Activated naive CD8-positive, alpha-beta T cell treated with anti-CD3 and anti-CD28 coated beads, Interleukin-2, amount 50 U/mL, for 16 hours (primary cell): ENCODE data around the gene FARS2.
"Not testable (repeated sequence)": the region's sequence is repeated elsewhere in the genome, so short reads cannot be mapped to it uniquely, and the experiment has no call there.

ENCODE experiments used
- DNase-seq: peaks from one replicate; pipeline ENCODE4 v3.0.0-alpha.2; 2020; ENCODE audit warnings: low read depth, low spot score

FARS2 gene

DNA sequence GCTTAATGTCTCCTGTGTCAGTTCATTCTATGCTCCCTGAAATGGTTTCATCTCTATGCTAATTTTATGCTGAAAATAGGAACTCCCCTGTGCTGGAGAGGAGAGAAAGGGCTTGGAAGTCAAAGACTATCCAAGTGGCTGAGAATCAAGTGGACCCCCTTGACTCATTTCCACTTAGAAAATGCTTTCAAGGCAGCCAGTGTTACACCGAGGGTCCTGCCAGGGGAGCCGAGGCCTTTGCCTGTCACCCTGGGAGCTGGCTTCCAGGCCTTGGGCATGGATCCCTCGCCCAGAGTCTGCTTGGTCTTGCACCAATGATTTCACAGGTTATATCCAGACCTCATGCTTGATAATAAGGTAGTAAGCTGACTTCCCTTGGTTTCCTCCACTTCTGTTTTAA lies 402.8 kb downstream of the FARS2 start:
- DNase-seq: no peak

DNA sequence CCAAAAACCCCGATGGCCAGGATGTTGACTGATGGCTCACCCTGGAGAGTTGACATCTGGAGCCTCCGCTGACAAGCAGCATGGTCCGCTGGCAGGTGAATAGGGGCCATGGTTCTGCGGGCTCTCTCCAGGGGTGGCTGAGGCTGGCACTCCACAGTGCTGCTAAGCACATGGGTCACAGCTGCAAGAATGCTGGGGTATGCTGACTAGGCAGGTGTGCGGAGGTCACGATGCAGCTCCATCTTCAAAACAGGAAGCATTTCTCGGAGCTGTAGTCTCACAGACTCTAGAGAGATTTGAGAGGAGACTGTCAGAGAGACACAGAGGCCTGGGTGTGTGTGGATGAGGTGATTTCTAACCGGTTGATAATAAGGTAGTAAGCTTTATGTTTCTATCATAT lies 403.9 kb downstream of the FARS2 start:
- no peak for DNase-seq

DNA sequence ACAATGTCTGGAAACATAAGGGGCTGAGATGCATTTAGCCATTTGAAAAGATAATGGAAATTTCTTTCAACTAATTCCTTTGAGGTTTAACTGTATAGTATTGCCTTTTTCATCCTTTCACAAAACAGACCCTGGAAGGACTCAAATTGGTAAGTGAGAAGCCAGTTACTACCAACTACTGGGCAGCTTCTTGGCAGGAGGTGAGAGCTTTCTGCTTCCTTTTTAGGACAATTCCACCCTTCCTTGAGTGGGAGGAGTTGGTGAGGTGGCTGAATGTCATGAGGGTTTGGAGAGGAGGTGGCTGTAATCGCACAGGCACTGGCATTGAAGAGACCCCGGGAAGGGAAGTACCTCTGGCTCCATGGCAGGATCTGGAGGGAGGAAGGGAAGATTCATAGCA lies 404.4 kb downstream of the FARS2 start:
- DNase-seq: no peak

DNA sequence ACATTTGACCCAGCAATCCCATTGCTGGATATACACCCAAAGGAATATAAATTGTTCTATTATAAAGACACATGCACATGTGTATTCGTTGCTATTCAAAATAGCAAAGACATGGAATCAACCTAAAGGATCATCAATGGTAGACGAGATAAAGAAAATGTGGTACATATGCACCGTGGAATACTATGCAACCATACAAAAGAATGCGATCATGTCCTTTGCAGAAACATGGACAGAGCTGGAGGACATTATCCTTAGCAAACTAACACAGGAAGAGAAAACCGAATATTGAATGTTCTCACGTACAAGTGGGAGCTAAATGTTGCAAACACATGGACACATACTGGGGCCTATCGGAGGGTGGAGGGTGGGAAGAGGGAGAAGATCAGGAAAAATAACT lies 405.4 kb downstream of the FARS2 start:
- no peak for DNase-seq

DNA sequence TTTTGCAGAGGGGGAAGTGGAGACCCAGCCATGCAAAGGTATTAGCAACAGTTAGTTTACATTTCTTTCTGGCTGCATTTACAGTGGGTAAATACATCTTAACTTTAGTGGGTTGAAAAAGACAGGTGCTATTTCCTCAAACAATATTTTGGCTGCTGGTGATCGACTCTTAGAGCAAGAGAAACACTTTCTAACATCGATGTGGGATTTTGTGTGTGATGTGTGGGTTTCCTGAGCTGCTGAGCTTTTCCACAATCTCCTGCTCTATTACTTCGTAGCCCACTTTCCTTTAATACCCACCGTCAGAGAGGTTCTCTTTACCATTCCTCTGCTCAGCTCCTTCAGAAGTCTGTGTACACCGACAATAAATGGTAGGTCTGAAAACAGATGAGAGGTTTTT lies 406.4 kb downstream of the FARS2 start:
- DNase-seq: no peak

DNA sequence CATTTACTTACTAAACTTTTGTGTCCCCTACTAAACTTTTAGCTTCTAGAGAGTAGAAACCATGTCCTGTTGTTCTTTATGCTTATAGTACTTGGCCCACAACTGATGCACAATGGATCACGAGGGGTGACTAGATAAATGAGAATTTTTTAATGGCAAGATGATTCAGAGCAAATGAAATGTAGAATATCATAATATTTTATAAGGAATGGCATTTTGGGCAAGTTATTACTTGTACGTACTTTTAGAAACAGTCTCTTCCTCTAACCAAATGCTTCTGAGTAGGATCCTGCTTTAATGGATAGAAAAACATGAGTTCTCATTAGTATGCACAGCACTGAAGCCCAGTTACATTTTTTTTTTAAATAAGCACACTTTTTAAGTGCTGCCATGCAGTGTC lies 409.1 kb downstream of the FARS2 start:
- DNase-seq: no peak

DNA sequence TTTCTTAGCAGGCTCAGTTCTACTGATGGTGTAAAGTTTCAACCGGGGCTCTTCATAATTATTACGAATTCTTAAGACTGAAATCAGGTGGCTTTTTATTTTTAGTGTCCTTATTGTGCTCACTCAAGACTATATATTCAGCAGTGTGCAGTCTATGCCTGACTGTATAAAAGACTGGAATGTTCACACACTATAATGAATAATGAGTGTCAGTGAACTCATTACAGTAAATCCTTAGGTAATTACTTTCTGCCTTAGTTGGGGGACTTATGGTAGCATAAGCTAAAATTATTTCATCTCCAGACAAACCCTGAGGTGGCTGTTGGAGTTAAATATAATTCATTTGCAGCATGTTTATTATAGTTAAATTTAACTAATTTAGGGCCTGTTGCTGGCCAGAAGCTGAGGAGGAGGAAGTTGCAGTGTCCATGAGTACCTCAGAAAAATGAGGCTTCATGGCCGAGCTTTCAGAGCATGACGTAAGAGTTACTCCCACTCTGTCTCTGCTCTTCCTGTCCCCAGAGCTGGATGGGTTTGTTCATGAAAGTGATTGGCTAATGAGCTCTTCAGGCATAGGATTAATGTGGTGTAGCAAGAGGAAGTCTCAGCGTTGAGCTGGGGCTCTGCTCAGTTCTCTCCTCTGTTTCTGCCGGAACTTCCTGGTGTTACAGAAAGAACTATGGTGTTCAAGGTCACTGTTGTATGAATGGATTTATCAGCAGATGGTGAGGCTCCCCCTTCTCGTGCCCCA lies 409.7 kb downstream of the FARS2 start:
- DNase-seq: no peak

DNA sequence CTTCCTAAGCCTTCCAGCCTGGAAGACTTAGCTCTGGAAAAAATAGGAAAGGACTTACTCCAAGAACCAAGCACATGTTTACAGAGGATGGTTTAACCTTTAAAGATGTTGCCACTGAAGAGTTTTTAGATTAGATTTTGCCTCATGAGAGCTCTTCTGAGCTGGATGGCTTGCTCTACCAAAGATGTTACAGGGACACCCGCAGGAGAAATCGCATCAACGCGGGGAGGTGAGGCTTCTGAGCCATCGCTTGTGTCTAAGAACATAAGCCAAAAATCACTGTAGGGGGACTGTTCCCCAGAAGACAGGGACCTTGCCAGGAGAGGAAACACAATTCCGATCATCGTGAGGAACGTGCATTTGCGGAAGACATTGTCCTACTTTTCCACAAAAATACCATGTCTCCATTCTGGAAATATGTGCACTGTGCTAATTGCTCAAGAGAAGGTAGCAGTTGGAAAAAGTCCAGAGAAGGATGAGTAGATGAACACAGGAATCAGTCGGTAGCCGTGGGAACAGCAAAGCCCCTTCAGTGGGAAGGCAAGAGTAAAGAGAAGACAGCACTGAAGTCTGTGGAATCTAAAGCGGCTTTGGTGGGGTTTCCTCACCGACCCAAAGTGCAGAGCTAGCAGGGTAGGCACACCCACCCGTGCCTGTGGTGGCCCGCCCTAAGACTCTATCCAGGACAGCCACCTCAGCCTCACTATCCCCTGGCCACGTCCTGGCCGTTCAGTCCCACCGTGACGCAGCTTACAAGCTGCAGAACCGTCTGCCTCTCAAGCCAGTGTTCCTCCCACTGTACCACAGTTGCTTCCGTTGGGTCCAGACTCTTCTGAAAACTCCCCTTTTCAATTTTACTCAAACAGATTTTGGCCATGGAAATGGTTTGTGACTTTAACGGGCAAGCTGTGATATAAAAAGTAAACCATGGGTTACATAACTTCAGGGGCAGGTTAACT lies 410.6 kb downstream of the FARS2 start:
- no peak for DNase-seq

DNA sequence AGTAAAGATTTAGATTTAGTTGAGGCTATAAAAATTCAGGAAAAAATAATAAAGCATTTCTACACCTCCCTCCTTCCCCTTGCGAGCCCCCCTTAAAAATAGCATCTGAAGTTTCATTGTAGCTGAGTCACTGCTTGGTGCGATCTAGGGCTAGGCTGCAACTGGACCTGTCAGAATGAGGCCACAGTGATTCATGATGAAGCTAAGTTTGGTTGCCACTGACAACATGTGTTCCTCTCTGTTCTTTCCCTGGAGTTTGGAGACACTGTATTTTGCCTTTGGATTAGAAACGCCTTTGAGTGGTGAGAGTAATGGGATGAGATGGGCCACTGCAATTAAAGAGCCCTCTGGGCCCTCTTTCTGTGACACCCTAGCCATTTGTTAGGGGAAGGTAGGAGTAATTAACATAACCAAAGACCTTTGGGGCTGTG lies 411.3 kb downstream of the FARS2 start:
- DNase-seq: no peak

DNA sequence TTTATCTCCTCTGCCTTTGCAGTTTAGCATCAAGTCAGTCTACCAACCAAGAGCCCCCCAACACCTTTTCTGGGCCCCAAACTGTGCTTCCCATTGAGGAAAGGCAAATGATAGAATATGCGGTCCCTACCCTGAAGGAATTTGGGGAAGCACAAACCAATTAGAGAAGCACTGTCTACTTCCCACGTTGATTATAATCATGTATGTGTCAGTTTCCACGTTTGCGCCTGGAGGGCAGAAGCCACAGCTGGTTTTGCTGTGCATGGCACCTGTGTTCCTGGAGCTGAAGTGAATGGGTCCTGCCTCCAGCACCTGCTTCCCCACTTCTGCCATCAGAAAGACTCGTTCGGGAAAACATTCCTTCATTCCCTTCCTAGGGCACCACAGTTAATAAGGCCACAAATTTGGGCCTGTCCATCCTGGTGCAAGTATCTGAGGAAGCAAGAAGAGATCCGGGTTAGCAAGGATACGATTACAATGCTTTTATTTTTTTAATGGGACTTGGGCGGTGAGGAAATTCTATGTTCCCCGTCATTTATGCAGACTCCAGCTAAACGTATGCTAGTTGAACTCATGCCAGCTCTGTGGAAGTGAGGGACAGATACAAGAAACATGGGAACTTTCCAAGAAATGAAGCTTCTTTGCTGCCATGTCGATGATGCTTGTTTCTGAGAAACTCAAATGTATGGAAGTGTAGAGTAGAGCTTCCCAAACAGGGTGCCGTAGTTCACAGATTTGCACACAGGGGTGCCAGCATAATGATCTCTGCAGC lies 411.9 kb downstream of the FARS2 start:
- DNase-seq: no peak

DNA sequence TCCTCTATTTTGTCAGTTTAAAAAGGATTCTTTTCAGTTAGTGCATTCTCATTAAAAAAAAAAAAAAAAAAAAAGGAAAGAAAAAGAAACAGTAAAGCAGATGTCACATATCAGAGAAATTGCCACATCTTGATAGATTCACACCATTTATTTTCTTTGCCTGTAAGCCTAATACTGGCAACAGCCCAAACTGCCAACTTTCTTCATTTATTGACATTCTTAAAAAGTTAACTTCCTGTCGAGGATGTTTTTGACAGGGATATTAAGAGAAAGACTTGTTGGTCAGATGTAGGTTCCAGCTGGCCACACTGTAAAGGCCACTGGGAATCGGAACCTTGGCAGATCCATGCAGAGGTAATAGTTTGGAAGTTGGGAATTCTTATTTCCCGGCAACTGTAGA lies 412.8 kb downstream of the FARS2 start:
- no peak for DNase-seq

DNA sequence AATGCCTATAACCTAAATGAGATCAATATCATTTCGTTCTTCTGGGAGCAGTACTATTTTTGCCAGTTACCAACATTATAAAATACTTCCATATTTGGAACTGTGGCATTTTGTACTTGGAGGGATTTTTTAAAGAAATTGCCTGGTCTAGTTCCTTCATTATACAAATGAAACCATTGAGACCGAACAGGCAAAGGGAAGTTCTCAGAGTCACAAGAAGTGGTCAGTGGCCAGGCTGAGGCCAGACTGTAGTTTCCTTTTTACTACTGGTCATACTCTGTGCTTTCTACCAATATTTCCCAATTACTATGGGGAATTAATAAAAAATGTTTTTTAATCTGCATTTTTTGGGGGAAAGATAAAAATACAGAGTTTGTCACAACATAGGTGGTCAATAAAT lies 413.4 kb downstream of the FARS2 start:
- no peak for DNase-seq

DNA sequence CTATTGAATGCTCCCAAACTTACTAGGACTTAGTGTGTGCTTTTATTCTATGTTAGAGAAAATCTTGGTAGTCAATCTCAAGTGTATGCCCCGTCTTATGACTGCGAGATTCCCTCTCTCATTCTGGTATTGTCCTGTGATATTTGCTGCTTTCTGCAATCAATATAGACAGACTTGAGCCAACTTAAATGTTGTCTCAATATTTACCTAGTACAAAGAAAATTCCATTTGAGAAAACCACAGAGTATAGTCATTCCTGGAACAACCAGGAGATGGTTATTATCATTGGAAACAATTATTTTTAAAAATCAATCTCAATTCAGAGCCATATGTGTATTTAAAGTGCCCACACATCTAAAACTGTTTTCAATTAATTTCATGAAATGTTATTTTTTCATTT lies 415.4 kb downstream of the FARS2 start:
- DNase-seq: no peak

DNA sequence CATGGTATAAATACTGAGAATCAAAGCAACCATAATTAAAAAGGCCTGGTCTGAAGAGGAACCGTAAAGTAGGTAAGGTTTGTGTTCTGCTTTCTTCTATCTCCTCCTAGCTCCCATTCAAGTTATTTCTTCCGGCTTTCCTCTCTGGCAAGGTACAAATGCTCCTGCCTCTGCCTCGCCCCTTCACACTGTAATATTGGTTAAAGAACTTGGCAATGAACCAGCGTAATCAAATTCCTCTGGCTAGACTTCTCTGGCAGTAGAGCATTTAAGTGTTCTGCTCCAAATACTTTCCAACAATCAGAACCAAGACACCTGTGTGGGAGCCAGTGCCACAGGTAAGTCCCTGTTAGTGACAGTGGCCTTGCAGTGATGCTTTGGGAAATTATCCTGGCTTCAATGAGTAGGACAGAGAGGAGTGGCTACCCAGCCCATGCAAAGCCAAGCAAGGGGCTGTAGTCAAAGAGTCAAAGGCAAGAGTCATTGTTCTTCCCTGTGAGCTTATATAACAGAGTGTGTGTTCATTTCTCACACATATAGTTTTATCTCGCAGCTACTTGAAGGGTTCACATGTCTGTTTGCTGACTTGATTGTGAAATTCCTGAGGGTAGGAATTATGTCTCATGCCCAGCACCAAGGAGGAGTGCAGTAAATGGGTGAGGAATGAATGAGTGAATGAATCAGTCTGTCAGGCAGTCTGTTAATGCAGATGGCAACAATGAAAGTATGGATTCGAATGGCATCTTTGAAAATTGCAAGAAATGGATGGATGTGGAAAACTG lies 416.1 kb downstream of the FARS2 start:
- DNase-seq: no peak

DNA sequence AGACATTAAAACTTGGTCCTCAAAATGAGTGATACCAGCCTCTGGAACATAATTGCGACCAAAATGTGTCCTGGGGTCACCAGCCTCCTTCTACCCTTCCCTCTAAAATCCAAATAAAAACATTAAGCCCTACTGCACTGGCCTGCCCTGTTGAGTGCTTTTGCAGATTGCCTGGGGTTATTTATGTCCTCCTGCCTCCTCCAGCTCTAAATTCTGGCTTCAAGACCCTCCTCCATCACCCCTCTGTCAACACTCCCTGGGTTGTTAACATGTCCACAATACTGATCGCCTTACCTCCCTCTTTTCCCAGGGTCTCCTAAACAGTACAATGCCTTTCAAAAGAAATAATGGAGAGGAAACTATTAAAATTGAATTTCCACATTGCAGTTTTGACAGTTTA lies 418.0 kb downstream of the FARS2 start:
- DNase-seq: no peak

DNA sequence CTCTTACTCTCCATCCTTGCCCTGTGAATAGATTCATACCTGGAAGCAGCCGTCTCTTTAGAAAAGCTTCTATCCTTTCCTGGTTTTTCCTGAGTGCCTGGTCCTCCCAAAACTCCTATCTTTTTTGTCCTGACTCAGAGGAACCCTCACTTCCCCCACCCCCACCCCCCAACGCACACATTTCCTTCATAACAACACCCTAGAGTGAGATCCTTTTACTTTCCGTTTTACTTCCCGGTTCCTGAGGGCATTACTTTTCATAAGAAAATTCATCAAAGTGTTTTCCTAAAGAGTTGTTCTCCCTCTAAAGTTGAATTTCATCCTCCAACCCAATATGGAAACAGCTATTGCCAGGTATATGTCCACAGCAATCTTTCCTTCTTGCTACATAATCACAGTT lies 418.4 kb downstream of the FARS2 start:
- DNase-seq: no peak

DNA sequence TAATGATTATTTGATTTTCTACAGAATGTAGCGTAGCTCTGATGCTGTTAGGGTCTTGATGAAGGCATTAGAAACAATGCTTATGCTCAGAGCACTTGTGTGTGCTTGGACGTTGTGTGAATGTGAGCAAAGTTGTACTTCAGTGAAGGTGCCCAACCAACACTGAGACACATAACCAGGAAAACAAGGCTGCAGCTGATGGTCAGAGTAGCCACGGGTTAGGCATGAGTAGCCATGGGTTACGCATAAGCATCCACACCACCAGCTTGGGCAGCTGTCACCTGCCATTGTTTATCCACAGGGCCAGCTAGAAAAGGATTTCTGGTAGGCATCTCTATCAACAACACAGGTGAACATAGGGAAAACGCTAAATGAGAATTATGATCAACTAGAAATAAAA lies 418.8 kb downstream of the FARS2 start:
- no peak for DNase-seq

DNA sequence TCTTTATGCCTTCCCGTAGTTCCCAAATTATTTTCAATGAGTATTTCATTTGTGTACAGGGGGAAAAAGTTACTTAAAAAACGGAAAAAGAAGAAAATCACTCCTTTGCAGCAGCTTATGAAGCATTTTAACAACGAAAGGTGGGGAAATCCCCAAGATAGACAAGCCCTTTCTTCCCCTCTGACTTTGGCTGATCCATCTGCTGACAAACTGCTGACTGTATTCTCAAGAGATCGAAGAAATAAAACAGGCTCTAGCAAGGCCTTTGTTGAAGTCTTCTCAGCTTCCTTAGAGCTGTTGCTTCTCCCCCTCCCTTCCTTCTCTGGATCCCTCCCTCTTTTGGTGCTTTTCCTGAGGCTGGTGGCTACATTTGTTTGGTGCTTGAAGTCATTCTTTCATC lies 420.2 kb downstream of the FARS2 start:
- DNase-seq: no peak

DNA sequence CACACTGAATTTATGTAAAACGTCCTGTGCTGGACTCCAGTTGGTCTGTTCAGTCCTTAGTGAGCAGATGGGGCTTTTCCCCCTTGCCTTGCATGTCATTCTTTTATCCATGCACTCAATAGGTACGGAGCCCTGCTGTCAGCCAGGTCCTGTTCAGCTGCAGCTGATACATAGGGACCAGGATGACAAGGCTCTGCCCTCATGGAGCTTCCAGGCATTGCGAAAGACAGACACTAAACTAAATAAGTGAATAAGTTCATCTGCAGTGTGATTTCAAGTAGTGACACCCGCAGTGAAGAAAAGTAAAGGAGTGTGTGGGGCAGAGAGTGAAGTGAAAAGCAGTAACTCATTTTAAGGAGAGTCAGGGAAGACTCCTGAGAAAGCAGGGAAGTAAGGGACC lies 421.2 kb downstream of the FARS2 start:
- DNase-seq: no peak

DNA sequence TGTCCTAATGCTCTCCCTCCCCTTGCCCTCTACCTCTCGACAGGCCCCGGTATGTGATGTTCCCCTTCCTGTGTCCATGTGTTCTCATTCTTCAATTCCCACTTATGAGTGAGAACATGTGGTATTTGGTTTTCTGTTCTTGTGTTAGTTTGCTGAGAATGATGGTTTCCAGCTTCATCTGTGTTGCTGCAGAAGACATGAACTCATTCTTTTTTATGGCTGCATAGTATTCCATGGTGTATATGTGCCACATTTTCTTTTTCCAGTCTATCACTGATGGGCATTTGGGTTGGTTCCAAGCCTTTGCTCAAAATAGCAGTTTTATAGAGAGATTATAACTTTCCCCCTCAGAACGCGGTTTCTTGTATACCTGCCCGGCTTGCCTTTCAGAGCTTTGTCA lies 422.4 kb downstream of the FARS2 start:
- DNase-seq: not testable (repeated sequence)

DNA sequence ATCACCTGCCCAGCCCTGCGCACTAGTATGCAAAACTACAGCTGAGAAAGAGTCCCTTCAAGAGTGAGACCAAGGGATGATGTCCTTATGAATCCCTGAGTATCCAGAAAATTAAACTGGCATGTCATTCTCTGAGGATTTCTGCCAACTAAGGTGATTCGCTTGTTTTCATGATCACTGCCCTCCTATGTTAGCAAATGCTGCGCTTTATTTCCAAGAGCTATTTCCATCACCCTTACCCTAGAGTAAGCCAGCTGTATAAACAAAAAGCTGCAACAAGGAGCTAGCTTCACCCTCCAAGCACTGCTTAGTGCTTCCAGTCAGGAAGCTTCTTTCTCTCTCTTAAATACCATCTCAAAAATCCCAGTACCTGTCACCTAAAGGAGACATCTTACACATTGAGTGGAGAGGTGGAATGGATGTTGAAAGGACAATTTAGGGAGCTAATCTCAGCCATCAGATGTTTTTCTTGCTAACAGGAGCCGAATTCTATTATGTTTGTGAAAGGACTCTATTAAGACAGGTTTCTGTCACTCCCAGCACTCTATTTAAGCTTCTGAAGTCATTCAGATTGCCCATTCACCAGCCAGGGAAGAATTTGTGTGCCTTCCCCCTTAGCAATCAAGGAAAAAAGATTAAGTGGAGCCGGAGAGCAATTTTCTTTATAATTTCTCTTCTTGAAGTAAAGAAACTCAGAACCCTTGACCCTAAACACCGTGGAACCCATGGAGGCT lies 423.2 kb downstream of the FARS2 start:
- no peak for DNase-seq
